GF-D8 (cell line): ENCODE measurements around the gene RNF11.
"Not testable (repeated sequence)": the region's sequence is repeated elsewhere in the genome, so short reads cannot be mapped to it uniquely, and the experiment has no call there.

Experiments used
- DNase-seq: peaks from one replicate; lab custom pipeline; 2025; lab: John Stamatoyannopoulos, UW

RNF11 gene

DNA sequence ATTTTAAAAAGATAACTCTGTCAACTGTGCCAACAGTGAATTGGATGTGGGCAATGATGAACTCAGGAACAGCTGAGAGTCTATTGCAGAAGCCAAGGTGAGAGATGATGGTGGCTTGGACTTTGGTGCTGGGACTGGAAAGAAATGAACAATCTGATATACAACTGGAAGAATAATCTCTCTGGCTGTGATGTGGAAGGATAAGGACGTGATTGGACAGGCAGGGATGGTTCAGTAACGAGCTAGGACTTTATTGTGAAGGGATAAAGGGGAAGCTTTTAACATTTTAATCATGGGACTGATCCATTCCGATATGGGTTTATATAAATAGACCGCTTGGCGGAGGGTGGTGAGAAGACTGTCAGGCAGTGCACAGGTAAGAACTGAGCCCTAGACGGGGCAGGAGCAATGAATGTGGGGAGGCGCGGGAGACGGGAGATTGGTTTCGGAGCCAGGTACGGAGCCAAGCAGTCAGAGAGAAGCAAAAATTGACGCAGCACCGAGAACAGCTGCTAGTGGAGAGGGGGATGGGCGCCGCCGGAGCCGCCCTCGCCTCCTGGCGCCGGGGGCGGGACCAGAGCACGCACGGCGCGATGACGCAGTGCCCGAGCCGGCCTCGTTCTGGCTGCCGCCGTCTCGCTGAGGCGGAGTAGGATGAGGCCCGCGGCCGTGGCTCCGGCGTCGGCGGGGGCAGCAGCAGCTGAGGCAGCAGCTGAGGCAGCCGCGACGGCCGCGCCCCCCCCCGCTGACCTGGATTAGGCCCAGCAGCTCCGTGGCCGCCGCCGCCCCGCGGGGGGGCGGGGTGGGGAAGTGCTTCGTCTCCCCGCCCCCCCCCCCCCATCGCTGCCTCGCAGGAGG is at the start of gene RNF11:
Gene RNF11, plus strand, starts transcription at position 601 of the 858 bp plus-strand sequence. CDS start 484 bp downstream, outside the sequence.
- DNase-seq = peak; percentile 58

DNA sequence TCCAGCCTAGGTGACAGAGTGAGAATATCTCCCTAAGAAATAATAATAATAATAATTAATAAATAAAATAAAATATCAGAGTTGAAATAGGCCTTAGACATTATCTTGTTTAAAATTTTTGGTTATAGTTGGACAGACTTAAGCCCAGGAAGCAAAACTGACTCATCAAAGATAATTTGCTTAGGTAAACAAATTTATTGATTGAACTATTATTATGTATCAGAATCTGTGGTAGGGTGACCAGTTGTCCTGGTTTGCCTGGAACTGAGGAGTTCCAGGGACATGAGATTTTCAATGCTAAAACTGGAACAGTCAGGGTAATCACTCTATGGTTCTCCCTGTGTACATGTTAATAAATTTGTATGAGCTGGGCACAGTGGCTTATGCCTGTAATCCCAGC is 47.8 kb upstream of the RNF11 start:
- DNase-seq = no peak

DNA sequence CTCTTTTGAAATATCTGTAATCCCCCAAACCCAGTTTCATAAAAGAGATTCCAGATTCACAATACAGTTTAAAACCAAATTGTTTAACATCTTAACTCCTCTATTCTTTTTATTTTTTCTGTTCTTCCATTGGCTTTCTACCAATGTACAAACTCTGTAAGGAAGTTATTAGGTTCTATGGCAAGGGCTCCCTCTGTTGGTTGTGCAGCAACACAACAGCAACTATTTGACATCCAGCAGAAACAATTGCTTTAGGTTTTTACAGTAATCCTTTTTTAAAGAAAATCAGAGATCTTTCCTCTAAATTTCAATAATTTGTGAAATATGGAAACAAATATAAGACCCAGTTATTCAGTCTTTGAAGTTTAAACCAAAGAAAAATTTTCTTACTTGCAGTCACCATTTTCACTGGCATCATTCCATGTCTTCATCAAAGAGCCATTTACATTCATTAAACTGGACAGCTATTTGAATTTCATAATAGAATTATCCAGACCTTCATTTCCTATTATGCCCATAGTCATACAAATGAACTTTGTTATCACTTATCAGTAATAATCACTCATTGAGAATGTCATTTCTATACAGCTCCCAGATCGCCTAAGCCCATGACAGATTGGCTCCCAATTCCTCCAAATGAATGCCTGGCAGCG is 46.5 kb upstream of the RNF11 start:
- DNase-seq = peak; percentile 33

GRCh38 chr1:51190961-51191360 is 45.1 kb upstream of the RNF11 start:
- DNase-seq = peak; percentile 23

- no peak for DNase-seq
These were observed 43.7 kb upstream of the RNF11 start for GRCh38 chr1:51192213-51192843.

DNA sequence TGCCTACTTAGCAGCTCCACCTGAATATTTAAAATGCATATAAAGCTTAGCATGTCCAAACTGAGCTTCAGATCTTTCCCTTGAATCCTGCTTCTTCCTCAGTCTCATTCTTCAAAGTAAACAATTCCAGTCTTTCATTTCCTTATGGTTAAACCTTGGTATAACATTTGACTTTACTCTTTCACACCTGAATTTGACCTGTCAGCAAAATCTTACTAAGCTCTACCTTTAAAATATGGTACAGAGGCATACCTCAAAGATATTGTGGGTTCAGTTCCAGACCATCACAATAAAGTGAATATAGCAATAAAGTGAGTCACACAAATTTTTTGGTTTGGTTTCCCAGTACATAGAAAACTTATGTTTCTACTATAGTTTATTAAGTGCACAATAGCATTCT is 42.5 kb upstream of the RNF11 start:
- DNase-seq = no peak

DNA sequence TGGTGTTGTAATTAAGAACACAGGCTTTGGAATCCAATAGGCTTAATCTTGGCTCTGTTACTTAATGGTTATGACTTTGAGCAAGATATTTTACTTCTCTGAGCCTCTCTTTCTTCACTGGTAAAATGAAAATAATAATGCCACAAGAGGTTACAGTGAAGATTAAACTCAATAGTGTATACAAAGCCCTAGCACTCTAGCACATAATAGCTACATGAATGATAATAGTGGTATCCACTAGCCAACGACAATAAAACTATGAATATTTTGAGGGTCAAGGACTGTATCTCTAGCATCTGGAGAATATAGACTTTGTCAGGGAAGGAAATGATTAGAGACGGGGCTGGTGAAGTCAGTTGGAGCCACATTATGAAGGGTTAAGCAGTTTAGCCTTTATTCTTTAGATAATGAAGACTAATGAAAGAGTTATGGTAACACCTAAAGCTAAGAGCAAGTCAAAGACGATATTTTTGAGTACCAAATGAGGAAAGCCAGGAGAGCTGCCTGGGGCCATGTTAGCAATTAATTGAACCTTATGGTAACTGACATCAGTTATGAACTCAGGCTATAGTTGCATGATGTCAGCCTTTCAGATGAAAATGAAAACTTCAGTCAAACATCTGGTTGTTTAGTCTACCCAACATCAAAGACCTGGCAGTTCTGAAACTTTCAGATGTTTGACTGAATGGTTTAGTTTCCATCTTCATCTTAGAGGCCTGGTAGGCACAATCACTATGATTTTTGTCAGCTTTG is 32.8 kb upstream of the RNF11 start:
- DNase-seq = no peak

GRCh38 chr1:51203874-51204245 is 32.2 kb upstream of the RNF11 start:
- no peak for DNase-seq

DNA sequence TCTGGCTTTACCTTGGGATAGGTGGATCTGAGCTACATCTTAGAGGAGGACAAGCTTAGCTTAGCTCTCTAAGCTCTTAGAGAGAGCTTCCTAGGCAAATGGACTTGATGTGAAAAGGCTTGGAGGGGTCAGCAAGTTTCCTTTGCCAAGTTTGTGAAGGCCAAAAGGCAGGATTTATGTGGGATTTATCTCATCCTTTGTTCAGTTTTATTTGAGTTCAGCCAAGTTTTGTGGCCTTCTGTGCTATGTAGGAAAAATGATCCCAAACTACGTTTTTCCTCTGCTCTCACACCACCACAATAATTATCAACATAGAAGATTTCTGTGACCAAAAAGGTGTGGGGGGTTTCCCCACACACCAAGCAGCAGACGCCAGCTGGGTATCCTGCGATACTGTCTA is 26.0 kb upstream of the RNF11 start:
- DNase-seq = no peak

DNA sequence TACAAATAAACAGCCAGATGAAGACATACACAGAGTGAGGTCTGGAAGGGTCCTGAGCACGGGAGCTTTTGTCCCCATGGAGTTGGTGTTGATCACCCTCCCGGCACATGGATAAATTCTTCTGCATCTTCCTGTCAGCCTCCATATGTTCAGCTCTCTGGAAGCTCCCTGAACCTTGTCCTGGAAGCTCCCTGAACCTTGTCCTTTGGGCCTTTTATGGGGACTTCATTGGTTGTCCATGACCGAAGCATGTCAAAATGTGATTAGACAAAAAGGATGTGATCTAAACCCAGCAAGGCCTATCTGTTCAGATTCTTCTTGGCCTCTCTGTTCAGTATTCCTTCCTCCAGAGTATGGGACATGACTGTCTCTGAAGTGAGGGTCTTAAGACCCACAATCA is 25.4 kb upstream of the RNF11 start:
- DNase-seq = no peak

- peak; percentile 75 for DNase-seq
These were observed 21.4 kb upstream of the RNF11 start for GRCh38 chr1:51214615-51215131.

DNA sequence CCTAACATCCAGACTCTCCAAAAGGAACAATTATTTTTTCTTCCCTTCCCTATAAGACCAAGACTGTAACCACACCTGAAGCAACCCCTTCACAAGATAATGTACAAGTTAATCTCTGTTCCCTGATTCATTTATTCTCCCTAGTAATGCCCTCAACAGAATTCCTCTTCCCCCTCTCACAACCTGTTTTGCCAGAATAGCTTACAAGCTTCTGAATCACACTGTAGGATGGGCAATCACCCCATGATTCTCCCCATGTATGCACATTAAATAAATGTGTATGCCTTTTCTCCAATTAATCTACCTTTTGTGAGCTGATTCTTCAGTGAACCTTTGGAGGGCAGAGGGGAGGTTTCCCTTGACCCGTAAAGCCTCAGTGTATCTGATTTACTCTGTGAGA is 20.9 kb upstream of the RNF11 start:
- no peak for DNase-seq

DNA sequence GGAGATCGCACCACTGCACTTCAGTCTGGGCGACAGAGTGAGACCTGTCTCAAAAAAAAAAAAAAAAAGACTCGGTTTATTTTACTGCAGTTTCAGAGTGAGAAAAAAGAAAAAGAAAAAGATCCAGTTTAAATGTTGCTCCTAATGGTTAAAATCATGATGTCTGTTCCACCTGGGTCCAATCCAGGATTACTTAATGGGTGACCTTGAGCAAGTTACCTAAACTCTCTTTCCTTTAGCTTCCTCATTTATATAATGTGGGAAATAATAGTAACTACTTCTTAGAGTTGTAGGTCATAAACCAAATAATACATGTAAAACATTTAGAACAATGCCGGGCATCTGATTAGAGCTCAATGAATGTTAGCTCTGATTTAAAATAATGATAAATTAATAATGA is 19.4 kb upstream of the RNF11 start:
- no peak for DNase-seq

GRCh38 chr1:51217101-51217500 is 19.0 kb upstream of the RNF11 start:
- DNase-seq = no peak

DNA sequence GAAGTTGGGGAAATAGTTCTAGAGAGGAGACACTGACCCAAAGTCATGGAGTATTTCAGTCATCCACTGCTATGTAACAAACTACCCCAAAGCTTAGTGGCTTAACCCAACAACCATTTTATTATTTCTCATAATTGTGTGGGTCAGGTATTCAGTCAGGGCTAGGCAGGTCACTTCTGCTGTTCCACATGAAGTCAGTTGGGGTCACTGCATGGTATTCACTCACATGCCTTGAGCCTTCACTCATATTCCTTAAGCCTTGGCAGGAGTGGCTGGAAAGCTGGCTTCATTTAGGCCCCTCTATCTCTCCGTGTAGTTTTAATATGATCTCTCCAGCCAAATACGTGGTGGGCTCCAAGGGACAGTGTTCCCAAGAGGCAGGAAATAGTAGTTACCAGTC is 17.5 kb upstream of the RNF11 start:
- DNase-seq = no peak

DNA sequence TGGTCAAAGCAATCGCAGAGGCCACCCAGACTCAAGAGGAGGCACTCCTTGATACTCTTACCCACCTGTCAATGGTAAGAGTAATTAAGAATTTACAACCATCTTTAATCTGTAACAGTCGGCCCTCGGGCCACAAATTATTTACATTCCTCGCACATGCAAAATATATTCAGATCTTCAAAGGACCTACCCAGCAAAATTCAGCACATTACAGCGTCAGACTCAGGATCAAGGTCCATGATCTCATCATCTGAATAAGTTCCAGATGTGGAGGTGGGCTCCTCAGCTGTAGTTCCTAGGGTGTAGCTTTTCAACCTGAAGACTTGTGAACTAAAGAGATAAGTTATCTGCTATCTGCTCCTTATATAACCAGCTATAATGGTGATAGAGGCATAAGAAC is 17.1 kb upstream of the RNF11 start:
- DNase-seq = no peak

DNA sequence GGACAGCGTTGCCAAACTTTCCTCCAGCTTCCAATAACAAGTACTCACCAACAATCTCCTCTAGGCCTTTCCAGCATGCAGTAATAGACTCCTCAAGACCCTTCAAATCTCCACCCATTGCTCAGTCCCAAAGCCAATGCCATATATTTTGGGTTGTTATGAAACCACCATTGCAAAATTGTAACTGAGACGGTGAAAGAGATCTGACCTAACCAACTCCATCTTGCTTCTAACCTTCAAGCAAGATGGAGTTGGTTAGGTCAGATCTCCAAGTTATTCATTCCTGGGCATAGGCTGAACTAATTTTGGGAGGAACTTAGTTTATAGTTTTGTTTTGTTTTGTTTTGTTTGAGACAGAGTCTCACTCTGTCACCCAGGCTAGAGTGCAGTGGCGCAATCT is 14.5 kb upstream of the RNF11 start:
- not testable (repeated sequence) for DNase-seq

DNA sequence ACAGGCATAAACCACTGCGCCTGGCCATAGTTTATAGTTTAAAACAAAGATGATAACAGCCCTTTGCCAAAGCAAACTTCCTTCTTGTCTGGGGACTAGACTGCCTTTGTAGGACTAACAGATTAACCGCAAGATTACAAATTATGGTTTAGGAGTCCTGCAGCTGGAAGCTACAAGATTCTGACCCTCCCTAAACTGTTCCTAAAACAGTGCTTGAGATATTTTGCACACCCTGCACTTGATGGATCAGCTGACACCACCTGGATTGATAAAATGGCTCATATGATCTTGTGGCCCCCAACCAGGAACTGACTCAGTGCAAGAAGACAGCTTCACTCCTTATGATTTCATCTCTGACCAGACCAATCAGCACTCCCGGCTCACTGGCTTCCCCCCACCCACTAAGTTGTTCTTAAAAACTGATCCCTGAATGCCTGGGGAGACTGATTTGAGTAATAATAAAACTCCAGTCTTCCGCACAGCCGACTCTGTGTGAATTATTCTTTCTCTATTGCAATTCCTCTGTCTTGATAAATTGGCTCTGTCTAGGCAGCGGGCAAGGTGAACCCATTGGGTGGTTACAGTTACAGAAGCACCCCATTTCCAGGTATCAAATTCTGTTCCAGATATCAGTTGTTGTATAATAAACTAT is 13.8 kb upstream of the RNF11 start:
- DNase-seq = peak; percentile 65

DNA sequence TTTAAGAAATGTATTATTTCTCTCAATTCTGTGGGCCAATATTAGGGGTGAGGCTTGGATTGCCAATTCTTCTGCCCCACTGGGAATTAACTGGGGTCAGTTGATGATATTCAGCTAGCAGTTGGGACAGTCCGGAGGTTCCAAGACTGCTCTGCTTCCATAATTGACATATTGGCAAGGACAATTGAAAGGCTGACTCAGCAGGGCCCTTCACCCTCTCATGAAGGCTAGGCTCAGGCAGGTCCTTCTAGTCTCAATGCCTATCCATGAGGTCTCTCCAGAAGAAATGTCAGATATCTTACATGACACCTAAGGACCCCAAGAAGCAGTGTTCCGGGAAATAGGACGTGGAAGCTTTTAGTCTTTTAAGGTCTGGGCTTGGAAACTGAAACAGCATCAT is 13.3 kb upstream of the RNF11 start:
- DNase-seq = no peak

DNA sequence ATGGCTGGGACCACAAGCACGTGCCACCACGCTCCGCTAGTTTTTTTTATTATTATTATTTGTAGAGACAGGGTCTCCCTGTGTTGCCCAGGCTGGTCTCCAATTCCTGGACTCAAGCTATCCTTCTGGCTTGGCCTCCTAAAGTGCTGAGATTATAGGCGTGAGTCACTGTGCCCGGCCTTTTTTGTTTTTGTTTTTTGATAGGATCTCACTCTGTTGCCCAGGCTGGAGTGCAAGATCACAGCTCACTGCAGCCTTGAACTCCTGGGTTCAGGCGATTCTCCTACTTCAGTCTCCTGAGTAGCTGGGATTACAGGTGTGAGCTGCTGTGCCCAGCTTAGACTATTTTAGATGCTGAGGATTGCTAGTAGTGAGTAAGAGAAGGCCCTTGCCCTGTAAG is 11.8 kb upstream of the RNF11 start:
- no peak for DNase-seq

- DNase-seq = not testable (repeated sequence)
These were observed 8.7 kb upstream of the RNF11 start for GRCh38 chr1:51227231-51227960.
